Measurements from ENCODE around the gene TREML1. TPM values are rescaled to one million over a fixed set of nuclear protein-coding genes. Genes with fewer than 3 reads are reported as not detected.

Gene TREML1
- total and polyA plus RNA-seq, 9 of the 15 experiments (the other 6 are each of a cell fraction or from before 2014, with no cell fraction given): not detected

DNA sequence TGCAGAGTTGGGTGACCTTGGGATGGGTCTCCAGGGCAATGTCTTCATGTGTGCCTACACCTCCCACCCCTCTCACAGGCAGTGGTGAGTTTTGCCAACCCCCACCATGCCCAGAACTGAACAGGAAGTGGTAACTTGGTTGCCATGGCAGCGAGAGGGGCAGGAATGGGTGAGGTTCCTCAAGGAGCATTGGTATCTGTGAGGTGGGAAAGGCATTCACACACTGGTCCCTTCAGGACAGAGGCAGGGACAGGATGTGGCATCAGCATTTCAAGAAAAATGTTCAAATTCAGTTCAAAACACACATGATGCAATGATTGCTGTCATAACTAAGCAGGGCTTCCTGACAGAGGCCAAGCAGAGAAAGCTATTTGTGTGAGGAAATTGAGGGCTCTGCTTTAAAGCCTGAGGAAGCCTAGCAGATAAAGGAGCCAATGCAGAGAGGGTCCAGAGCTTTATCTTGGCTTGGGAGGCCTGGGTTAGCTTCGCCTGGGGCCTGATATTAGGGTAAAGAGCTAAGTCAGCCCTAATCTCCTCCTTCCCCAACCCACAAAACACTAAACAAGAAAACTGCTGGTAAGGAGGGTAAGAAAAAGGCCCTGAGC lies 46.3 kb upstream of the TREML1 start (continued):
- no peak for TF ChIP-seq ATF1 (CRISPR knock-in tag; IDR thresholded peaks at IDR 0.05)
- TF ChIP-seq ATF1 (tag; IDR thresholded peaks at IDR 0.05): no peak
- no peak for TF ChIP-seq HMGN3 (IDR thresholded peaks at IDR 0.05; ENCODE audit: borderline replicate concordance, extremely low read depth, insufficient read length, low read depth, low read length)
- peak; percentile 68; the same call in 1 of the 2 replicates for TF ChIP-seq POLR2AphosphoS5 (IDR thresholded peaks at IDR 0.05; ENCODE audit: control insufficient read depth, insufficient read depth, low read depth, low read length)
- peak; percentile 75 for TF ChIP-seq TCF3 (CRISPR knock-in tag; IDR thresholded peaks at IDR 0.05)
- TF ChIP-seq EP300 (IDR thresholded peaks at IDR 0.05; ENCODE audit: low read length): peak; percentile 48; the same call in 1 of the 2 replicates
- no peak for TF ChIP-seq TSC22D4 (tag; IDR thresholded peaks at IDR 0.05)
- no peak; the same call in 1 of the 2 replicates for TF ChIP-seq EP400 (IDR thresholded peaks at IDR 0.05)
- no peak for TF ChIP-seq TCF7L2 (IDR thresholded peaks at IDR 0.05; ENCODE audit: low read depth, low read length)
- TF ChIP-seq GABPB1 (CRISPR knock-in tag; IDR thresholded peaks at IDR 0.05): no peak
- peak; percentile 87 for TF ChIP-seq RFX1 (IDR thresholded peaks at IDR 0.05)
- TF ChIP-seq CREB1 (IDR thresholded peaks at IDR 0.05): no peak
- TF ChIP-seq CREB1 (CRISPR knock-in tag; IDR thresholded peaks at IDR 0.05): no peak
- TF ChIP-seq ZNF3 (CRISPR knock-in tag; IDR thresholded peaks at IDR 0.05): no peak
- TF ChIP-seq, protein P1, sequence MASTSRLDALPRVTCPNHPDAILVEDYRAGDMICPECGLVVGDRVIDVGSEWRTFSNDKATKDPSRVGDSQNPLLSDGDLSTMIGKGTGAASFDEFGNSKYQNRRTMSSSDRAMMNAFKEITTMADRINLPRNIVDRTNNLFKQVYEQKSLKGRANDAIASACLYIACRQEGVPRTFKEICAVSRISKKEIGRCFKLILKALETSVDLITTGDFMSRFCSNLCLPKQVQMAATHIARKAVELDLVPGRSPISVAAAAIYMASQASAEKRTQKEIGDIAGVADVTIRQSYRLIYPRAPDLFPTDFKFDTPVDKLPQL (IDR thresholded peaks at IDR 0.05; ENCODE audit: extremely low read depth, insufficient read length): no peak
- peak; percentile 72 for TF ChIP-seq CBFA2T2 (conservative IDR thresholded peaks at IDR 0.05)
- no peak for TF ChIP-seq GTF2E2 (tag; IDR thresholded peaks at IDR 0.05)
- no peak for TF ChIP-seq FOXM1 (IDR thresholded peaks at IDR 0.05; ENCODE audit: low read depth)
- TF ChIP-seq FOXM1 (CRISPR knock-in tag; IDR thresholded peaks at IDR 0.05; ENCODE audit: low read depth): no peak
- TF ChIP-seq, protein P2, sequence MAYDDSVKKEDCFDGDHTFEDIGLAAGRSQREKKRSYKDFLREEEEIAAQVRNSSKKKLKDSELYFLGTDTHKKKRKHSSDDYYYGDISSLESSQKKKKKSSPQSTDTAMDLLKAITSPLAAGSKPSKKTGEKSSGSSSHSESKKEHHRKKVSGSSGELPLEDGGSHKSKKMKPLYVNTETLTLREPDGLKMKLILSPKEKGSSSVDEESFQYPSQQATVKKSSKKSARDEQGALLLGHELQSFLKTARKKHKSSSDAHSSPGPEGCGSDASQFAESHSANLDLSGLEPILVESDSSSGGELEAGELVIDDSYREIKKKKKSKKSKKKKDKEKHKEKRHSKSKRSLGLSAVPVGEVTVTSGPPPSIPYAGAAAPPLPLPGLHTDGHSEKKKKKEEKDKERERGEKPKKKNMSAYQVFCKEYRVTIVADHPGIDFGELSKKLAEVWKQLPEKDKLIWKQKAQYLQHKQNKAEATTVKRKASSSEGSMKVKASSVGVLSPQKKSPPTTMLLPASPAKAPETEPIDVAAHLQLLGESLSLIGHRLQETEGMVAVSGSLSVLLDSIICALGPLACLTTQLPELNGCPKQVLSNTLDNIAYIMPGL (CRISPR knock-in tag; IDR thresholded peaks at IDR 0.05): no peak
- TF ChIP-seq SNIP1 (IDR thresholded peaks at IDR 0.05; ENCODE audit: low read depth): no peak
- no peak for TF ChIP-seq RBM15 (IDR thresholded peaks at IDR 0.05; ENCODE audit: insufficient read depth, low read length)
- no peak for TF ChIP-seq DNMT1 (IDR thresholded peaks at IDR 0.05)
- TF ChIP-seq, protein P3, sequence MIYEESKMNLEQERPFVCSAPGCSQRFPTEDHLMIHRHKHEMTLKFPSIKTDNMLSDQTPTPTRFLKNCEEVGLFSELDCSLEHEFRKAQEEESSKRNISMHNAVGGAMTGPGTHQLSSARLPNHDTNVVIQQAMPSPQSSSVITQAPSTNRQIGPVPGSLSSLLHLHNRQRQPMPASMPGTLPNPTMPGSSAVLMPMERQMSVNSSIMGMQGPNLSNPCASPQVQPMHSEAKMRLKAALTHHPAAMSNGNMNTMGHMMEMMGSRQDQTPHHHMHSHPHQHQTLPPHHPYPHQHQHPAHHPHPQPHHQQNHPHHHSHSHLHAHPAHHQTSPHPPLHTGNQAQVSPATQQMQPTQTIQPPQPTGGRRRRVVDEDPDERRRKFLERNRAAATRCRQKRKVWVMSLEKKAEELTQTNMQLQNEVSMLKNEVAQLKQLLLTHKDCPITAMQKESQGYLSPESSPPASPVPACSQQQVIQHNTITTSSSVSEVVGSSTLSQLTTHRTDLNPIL (CRISPR knock-in tag; IDR thresholded peaks at IDR 0.05): no peak
- no peak for TF ChIP-seq TBP (optimal IDR thresholded peaks at IDR 0.05; ENCODE audit: low read depth, low read length)
- TF ChIP-seq, protein P4, sequence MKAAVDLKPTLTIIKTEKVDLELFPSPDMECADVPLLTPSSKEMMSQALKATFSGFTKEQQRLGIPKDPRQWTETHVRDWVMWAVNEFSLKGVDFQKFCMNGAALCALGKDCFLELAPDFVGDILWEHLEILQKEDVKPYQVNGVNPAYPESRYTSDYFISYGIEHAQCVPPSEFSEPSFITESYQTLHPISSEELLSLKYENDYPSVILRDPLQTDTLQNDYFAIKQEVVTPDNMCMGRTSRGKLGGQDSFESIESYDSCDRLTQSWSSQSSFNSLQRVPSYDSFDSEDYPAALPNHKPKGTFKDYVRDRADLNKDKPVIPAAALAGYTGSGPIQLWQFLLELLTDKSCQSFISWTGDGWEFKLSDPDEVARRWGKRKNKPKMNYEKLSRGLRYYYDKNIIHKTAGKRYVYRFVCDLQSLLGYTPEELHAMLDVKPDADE (conservative IDR thresholded peaks at IDR 0.05; ENCODE audit: control insufficient read depth, low read depth, low read length): no peak
- no peak for TF ChIP-seq PTBP1 (IDR thresholded peaks at IDR 0.05; ENCODE audit: low read depth, low read length)

Data from K562 (cell line).